Lung (tissue), 12 donors: ENCODE data around the gene PCDHGC4. TPM values are rescaled to one million over a fixed set of nuclear protein-coding genes. Genes with fewer than 3 reads are reported as not detected.

ENCODE experiments used
- ATAC-seq: fragments of 200-7000 bp; cut with Tn5 transposase; one replicate; pipeline ENCODE4 v1.9.1; 2020; ENCODE audit warnings: moderate number of reproducible peaks; ENCODE audit not compliant: insufficient read depth, low FRiP score
- DNase-seq, 3 donors: peaks; one replicate each; pipeline ENCODE4 v3.0.0-alpha.2; 2013 to 2017
- H3K27ac ChIP-seq, 2 donors: one replicate each; pipeline ENCODE4 v1.5.1; 2013; ENCODE audit warnings: mild to moderate bottlenecking in 2 of 2, moderate library complexity in 2 of 2, control low read depth in 1 of 2, inconsistent platforms in 1 of 2, low read depth in 1 of 2, low read length in 1 of 2
- H3K27me3 ChIP-seq, 3 donors: one replicate each; pipeline ENCODE4 v1.5.1; 2013; ENCODE audit warnings: low read length in 2 of 3; ENCODE audit not compliant: control insufficient read depth in 3 of 3, insufficient read depth in 3 of 3
- H3K36me3 ChIP-seq, 4 donors: one replicate each; pipeline ENCODE4 v1.5.1; 2013; ENCODE audit warnings: low read length in 4 of 4, mild to moderate bottlenecking in 1 of 4, moderate library complexity in 1 of 4; ENCODE audit not compliant: control insufficient read depth in 4 of 4, insufficient read depth in 4 of 4
- H3K4me1 ChIP-seq, 5 donors: one replicate each; pipeline ENCODE4 v1.5.1; 2013; ENCODE audit warnings: low read length in 5 of 5, mild to moderate bottlenecking in 2 of 5, moderate library complexity in 1 of 5; ENCODE audit not compliant: control insufficient read depth in 5 of 5, insufficient read depth in 5 of 5
- H3K4me3 ChIP-seq: one replicate; pipeline ENCODE4 v1.5.1; 2013; ENCODE audit warnings: mild to moderate bottlenecking, control low read depth, moderate library complexity
- H3K9ac ChIP-seq, 2 donors: one replicate each; pipeline ENCODE4 v1.5.1; 2013; ENCODE audit warnings: low read length in 2 of 2, control low read depth in 1 of 2; ENCODE audit not compliant: insufficient read depth in 1 of 2
- H3K9me3 ChIP-seq, 4 donors: one replicate each; pipeline ENCODE4 v1.5.1; 2013; ENCODE audit warnings: low read length in 3 of 4, mild to moderate bottlenecking in 1 of 4, moderate library complexity in 1 of 4; ENCODE audit not compliant: control insufficient read depth in 4 of 4, insufficient read depth in 3 of 4
- WGBS, 2 donors: extraction: QIAGEN DNeasy Blood & Tissue Kit; methylation state at CpG; one replicate each; pipeline ENCODE4 v1.1.7; 2013; 5-methylcytosine and 5-hydroxymethylcytosine counted together
- polyA plus RNA-seq, 2 donors: library from polyadenylated mRNA; stranded (reverse); fragments of 200-250 nt; gene quantifications; one replicate each; pipeline ENCODE4 v1.2.1, GENCODE V29; 2013
- total RNA-seq, 2 donors: library from RNA; depleted of rRNA in 1 of 2; stranded (reverse); fragments of >200 nt in 1 of 2; gene quantifications; one replicate each; pipeline ENCODE4 v1.2.1, GENCODE V29; 2014 to 2021
- TF ChIP-seq, protein P1 (sequence below): IDR thresholded peaks from 2 replicates; pipeline ENCODE4 v1.5.1; 2012; ENCODE audit warnings: mild to moderate bottlenecking; ENCODE audit errors: control extremely low read depth, extremely low read depth
- donor health status: control.
- donor health status: control.
- donor health status: Bipolar disorder and iron deficiency.
- donor health status: healthy.
- donor health status: DM: yes; HTN: yes; CAD: no.

The PCDHGC4 gene
- total and polyA plus RNA-seq, 4 donors: 0.08 to 8.7 (median 1.7) TPM

DNA sequence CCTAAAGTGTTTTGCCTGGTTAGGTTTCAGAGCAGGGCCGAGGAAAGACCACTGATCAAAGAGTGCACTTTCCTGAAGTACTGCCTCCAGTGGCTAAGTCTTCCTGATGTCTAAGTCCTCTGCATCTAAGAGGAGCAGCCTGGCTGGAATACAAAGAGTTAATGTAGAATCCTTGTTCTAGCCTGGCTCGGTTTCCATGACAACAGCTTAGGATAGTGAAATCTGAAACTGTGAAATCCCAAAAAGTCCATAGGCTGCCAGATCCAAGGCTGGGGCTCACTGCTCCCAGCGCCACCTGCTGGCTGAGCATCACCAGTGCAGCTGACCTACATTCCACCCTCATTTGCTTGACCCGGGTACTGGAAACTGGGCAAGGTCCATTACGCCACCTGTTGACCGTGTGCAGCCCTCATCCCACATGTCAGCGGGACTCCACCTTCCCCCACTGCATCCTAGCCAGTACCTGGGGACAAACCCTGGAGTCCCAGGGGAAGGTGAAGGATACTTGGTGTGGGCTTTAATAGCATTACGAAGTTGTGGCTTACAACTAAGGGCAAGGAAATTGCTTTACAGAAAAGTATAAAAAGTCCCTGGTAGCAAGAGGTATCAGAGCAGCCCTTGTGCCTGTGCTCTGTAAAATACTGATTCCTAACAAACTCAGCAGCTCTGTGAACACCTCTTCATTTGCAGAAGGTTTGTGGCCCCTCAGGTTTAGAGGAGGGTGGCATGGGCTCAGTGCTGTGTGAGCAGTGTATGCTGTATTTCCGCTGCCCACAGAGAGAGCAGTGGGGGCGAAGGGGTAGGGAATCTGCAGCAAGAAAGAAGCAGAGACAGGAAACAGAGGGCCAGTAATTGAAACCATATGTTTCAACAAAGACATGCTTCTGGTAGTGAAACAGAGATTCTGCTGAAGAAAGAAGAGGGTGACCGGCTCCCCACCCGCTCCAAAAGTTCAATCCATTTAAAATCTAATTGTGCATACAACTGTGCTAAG, 40.1 kb downstream of the PCDHGC4 start:
- H3K9ac ChIP-seq: peak overlapping the region in 1 of 2 donors; percentile 73
- H3K27ac ChIP-seq: peak overlapping the region; percentile 41 to 59
- H3K36me3 ChIP-seq: peaks cover 6 to 40% (median 9%) of the 10 kb centered on the region in 4 donors
- H3K4me1 ChIP-seq: peaks cover 8 to 99% (median 37%) of the 10 kb centered on the region in 5 donors
- H3K27me3 ChIP-seq: no peaks in the 10 kb centered on the region
- 41% methylated on average over 12 of the region's 12 CpGs for WGBS, 2 donors
- TF ChIP-seq, protein P1, sequence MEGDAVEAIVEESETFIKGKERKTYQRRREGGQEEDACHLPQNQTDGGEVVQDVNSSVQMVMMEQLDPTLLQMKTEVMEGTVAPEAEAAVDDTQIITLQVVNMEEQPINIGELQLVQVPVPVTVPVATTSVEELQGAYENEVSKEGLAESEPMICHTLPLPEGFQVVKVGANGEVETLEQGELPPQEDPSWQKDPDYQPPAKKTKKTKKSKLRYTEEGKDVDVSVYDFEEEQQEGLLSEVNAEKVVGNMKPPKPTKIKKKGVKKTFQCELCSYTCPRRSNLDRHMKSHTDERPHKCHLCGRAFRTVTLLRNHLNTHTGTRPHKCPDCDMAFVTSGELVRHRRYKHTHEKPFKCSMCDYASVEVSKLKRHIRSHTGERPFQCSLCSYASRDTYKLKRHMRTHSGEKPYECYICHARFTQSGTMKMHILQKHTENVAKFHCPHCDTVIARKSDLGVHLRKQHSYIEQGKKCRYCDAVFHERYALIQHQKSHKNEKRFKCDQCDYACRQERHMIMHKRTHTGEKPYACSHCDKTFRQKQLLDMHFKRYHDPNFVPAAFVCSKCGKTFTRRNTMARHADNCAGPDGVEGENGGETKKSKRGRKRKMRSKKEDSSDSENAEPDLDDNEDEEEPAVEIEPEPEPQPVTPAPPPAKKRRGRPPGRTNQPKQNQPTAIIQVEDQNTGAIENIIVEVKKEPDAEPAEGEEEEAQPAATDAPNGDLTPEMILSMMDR: peak; percentile 97
- ATAC-seq (peak; percentile 81), DNase-seq (peak; percentile 95 to 99 (median 99))
- no peaks in the 10 kb centered on the region for H3K9me3 ChIP-seq
- no peak overlapping the region for H3K4me3 ChIP-seq

DNA sequence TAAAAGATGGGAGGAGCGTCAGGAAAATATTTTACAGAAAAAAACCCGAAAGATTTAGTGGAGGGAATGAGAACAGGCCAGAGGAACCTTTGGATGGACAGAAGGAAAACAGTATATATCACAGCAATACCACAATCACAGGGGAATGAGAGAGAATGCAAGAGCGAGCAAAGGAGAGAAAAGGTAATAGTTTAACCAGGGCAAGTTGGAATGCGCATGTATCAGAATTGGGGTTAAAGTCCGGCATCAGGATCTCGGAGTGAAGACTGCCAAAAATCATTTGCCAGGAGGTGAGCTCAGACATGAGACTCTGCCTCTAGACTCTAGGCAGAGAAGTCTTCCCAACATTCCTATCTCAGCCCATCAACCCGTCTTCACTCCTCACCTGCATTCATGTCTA, 40.8 kb downstream of the PCDHGC4 start:
- H3K4me1 ChIP-seq: peaks cover 4 to 99% (median 44%) of the 10 kb centered on the region in 5 donors
- peaks cover 6 to 40% (median 9%) of the 10 kb centered on the region in 4 donors for H3K36me3 ChIP-seq
- H3K9me3 ChIP-seq: no peaks in the 10 kb centered on the region
- no peaks in the 10 kb centered on the region for H3K27me3 ChIP-seq
- no peak for ATAC-seq
- H3K4me3 ChIP-seq: no peak overlapping the region
- WGBS, 2 donors: 80 to 90% methylated on average over 7 of the region's 7 CpGs
- DNase-seq: no peak
- H3K9ac ChIP-seq: peak overlapping the region in 1 of 2 donors; percentile 73
- TF ChIP-seq, protein P1: no peak
- peak overlapping the region in 1 of 2 donors; percentile 76 for H3K27ac ChIP-seq

GRCh38 chr5:141527426-141527825, 42.6 kb downstream of the PCDHGC4 start:
- H3K4me3 ChIP-seq: no peak overlapping the region
- H3K4me1 ChIP-seq: peaks cover 3 to 88% (median 35%) of the 10 kb centered on the region in 5 donors
- peak overlapping the region in 1 of 2 donors; percentile 74 for H3K27ac ChIP-seq
- peaks cover 3 to 39% (median 10%) of the 10 kb centered on the region in 4 donors for H3K36me3 ChIP-seq
- TF ChIP-seq, protein P1: no peak
- H3K9me3 ChIP-seq: no peaks in the 10 kb centered on the region
- no peaks in the 10 kb centered on the region for H3K27me3 ChIP-seq
- peak overlapping the region in 1 of 2 donors; percentile 23 for H3K9ac ChIP-seq
- no peak for ATAC-seq
- 67% methylated on average over 1 of the region's 1 CpG for WGBS, 2 donors
- peak in 2 of 3 donors; percentile 78 to 88 for DNase-seq
